HG02642 (cell line): Measurements from ENCODE around the gene SLC23A2.
"Not testable (repeated sequence)": the region's sequence is repeated elsewhere in the genome, so short reads cannot be mapped to it uniquely, and the experiment has no call there.

ENCODE experiments used
- ATAC-seq: cut with Tn5 transposase; IDR thresholded peaks from one replicate; pipeline ENCODE4 v1.9.1; 2021; ENCODE audit warnings: mild to moderate bottlenecking; ENCODE audit not compliant: unreplicated experiment, poor library complexity

SLC23A2 gene

DNA sequence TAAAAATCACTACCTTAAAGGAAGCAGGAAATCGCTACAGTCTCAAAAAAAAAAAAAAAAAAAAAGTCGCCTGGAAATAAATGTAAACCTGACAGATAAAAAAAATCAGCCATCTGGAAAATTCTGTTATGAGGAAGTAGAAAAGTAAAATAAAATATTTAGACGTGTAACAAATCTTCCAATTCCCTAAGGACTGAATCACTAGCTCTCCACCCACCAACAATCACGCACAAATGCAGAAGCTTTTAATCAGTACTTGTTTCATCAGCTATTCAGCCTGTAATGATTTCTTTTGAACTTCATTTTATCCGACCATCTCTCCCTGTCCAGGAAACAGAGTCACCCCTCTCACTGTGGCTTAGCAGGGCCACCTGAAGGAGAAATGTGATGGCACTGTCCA, 59.0 kb downstream of the SLC23A2 start:
- ATAC-seq = no peak

DNA sequence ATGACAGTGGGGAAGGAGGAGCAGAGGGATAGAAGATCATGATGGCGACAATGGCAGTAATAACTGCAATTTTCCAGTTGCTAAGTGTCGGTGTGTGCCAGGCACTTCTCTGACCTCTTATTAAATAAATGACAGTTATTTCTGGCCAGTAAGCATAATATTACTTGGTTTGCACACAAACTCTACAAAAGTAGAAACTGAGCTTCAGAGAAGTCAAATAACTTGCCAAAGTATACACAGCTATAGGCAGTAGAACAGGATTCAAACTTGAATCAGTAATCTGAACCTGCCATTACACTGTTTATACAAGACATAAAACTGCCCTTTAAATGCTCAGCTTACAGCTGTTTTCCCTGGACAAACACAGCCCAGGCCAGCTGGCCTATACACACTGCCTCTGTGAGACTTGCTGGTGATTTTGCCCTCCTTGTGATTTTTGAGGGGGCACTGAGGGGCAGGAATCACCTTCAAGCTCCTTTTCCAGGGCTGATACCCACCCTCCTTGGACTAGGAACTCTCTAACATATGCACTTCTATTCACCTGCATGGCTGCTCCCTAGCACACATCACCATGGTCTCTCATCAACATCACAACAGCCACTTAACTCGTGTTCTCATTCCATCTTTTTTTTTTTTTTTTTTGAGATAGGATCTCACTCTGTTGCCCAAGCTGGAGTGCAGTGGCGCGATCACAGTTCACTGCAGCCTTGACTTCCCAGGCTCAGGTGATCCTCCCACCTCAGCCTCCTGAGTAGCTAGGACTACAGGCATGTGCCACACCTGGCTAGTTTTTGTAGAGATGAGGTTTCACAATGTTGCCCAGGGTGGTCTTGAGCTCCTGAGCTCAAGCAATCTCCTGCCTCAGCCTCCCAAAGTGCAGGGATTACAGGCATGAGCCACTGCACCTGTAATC, 63.6 kb downstream of the SLC23A2 start:
- no peak for ATAC-seq

GRCh38 chr20:4936851-4937406, 64.4 kb downstream of the SLC23A2 start:
- ATAC-seq = no peak

- ATAC-seq = no peak
These were observed 64.9 kb downstream of the SLC23A2 start for GRCh38 chr20:4936392-4936850.

GRCh38 chr20:4932061-4932460, 69.2 kb downstream of the SLC23A2 start:
- ATAC-seq = no peak

- no peak for ATAC-seq
These were observed 71.5 kb downstream of the SLC23A2 start for GRCh38 chr20:4929686-4930397.

GRCh38 chr20:4926531-4927156, 74.7 kb downstream of the SLC23A2 start:
- no peak for ATAC-seq

DNA sequence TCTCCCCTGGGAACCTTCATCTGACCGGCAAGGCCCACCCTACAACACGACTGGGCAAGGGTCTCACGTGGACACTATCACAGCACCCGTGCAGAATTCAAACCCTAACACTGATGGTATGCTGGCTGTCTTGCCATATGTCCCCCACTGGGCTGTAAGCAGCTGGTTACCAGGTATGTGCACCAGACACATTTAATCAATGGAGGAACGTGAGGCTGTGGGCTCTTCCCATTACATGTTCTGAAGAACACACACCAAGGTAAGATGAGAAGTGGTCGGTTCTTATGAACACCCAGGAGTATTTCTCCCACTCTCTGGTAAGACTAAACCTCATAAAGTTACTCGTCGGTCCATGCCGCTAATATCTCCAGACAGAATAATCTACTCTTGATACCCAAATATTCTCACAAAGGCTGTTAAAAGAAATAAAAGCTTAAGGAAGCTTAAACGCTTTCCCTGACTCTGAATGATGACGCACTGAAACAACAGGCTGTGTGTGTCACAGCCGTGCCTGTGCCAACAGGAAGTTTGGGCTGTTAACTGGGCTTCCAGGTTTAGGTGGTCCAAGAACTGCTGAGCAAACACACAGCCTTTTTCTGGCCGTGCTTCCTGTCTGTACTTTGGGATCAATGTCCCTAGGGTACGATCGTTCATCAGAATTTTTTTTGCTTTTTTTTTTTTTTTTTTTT, 75.3 kb downstream of the SLC23A2 start:
- ATAC-seq = no peak

DNA sequence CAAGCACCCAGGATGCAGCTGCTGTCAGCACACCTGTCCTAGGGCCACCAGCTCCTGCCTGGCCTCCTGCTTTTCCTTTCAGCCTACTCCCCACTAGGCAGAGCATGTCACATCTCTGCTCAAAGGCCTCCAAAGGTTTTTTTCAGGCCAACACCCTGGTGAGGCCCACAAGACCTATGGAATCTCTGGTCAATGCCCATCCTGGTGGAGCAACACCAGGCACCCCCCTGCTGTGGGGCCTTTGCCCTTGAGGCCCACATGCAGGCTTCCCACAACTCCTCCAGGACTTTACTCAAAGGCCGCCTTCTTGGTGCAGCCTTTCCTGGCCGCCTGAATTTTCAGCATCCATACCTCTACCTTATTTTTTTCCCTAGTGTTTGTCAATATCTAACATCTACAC, 76.9 kb downstream of the SLC23A2 start:
- ATAC-seq = no peak

GRCh38 chr20:4924032-4924431, 77.3 kb downstream of the SLC23A2 start:
- no peak for ATAC-seq

DNA sequence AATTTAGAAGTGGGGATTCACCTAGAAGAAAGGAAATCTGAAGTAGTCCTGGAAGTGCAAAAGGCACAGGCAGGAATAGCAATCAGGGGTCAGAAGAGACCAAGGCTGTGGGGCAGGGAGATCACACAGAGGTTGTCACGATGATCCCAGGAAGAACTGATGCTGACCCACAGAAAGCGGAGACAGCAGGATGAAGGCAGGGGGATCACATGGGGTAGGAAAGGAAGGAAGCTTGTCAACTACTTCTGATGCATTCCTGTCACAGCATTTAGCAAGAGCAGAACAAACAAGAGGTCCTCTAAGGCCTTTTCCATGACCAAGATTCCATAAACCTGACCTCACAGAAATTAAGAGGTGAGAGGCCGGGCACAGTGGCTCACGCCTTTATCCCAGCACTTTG, 79.1 kb downstream of the SLC23A2 start:
- ATAC-seq = no peak

GRCh38 chr20:4921271-4921670, 80.0 kb downstream of the SLC23A2 start:
- not testable (repeated sequence) for ATAC-seq

- no peak for ATAC-seq
These were observed 80.7 kb downstream of the SLC23A2 start for GRCh38 chr20:4920655-4921054.

- no peak for ATAC-seq
These were observed 81.2 kb downstream of the SLC23A2 start for GRCh38 chr20:4920131-4920530.

- no peak for ATAC-seq
These were observed 82.1 kb downstream of the SLC23A2 start for GRCh38 chr20:4919047-4919704.

DNA sequence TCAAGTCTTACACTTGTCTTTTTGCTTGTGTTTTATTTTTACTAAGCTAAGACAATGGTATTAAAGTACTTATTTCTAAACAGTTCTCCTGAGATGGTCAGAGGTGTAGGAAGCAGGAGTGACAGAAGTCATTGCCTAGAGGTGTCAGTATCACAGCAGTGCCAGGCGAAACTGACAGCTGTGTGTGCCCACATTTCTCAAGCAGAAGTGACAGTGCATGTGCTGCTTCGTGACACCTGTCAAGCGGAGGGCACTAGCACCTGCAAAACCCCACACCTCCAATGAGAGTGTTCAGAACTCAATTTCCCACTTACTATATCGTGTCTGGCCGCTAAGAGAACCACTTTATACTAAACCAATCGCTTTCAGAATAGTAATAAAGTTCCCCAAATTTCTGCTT, 82.8 kb downstream of the SLC23A2 start:
- ATAC-seq = no peak

DNA sequence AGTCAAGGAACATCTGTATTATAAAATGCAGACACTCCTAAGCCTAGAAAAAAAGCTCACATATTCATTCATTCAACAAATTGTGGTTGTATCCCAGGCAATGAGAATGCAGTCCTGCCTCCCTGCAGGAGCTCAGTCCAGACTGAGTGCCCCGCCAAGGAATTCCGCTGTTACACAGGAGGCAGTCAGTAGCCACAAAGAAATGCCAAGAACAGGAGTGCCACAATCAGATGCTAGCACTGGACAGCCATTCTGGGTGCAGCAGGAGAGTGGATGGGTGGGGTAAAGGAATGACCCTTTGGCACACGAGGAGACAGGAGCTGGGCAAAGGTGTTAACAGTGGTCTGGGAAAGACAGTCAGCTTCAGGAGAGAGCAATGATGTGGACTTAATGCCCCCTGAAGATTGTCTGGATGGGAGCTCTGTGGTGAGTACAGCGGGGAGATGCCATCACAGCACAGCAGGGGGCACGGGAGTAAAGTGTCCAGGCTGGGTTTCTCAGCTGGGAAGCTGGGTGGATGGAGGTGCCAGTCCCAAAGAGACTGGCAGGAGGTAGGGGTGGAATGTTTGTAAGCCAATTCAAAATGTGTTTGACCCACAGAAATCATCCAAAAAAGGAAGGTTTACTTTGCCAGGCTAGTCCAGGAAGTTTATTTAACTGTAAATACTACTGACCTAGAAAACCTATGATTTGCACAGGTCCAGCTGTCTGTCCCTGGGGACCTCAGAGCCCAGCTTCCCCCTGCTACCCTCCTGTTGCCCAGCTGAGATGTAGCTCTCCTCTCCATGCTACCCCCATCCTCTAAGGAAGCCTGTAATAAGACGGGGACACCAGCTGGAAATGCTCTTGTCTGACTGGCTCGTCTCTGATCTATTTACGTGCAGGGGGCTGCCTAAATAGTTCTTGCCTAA, 84.1 kb downstream of the SLC23A2 start:
- no peak for ATAC-seq

DNA sequence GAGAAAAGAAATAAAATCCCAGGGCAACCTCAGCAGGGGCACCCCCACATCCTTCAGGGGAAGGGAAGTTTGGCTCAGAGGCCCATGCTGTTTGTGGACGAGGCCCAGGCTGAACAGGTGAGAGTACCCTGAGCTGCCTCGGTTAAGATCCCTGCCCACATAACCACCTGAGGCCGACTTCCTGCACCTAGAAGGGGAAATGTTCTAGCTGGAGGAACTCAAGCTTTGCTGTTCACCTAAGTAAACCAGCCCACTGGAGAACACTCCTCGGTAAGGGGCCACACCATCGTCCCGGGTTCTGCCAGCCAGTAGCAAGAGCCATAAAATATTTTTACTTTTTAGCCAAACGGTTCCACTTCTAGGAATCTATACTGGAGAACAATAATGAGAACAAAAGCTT, 88.2 kb downstream of the SLC23A2 start:
- no peak for ATAC-seq
